Measurements from ENCODE around the gene NEDD4L.

Gene NEDD4L

DNA sequence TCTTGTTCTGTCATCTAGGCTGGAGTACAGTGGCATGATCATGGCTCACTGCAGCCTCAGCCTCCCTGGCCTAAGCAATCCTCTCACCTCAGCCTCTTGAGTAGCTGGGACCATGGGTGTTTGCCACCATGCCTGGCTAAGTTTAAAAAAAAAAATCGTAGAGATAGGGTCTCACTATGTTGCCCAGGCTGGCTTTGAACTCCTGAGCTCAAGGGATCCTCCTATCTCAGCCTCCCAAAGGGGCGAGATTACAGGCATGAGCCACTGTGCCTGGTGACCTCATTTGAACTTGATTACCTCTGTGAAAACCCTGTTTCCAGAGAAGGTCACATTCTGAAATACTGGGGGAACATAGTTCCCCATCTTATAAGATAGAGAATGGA is 190.3 kb downstream of the NEDD4L start:
- DNase-seq, result no peak
- Mint-ChIP-seq H3K36me3 (no peaks in the 10 kb centered on the region), H3K4me1 (no peaks in the 10 kb centered on the region), H3K9me3 (peaks cover 2% of the 10 kb centered on the region), H3K27me3 (no peaks in the 10 kb centered on the region), H3K4me3 (no peak overlapping the region), H3K27ac (no peak overlapping the region)
- CTCF ChIA-PET, result no interaction called here

- Mint-ChIP-seq H3K9me3 (peaks cover 2% of the 10 kb centered on the region), H3K27ac (no peak overlapping the region), H3K36me3 (no peaks in the 10 kb centered on the region), H3K4me1 (no peaks in the 10 kb centered on the region), H3K4me3 (no peak overlapping the region), H3K27me3 (no peaks in the 10 kb centered on the region)
- no peak for DNase-seq
- CTCF ChIA-PET, result no interaction called here
Measured at GRCh38 chr18:58235001-58235436, 191.0 kb downstream of the NEDD4L start.

- H3K4me3 Mint-ChIP-seq, result no peak overlapping the region
- H3K4me1 Mint-ChIP-seq, result no peaks in the 10 kb centered on the region
- CTCF ChIA-PET, result no interaction called here
- no peak for DNase-seq
- H3K27ac Mint-ChIP-seq, result no peak overlapping the region
- H3K9me3 Mint-ChIP-seq, result no peaks in the 10 kb centered on the region
- no peaks in the 10 kb centered on the region for H3K36me3 Mint-ChIP-seq
- no peaks in the 10 kb centered on the region for H3K27me3 Mint-ChIP-seq
Measured at GRCh38 chr18:58239879-58240278, 195.9 kb downstream of the NEDD4L start.

- CTCF ChIA-PET, result no interaction called here
- Mint-ChIP-seq H3K4me3 (no peak overlapping the region), H3K9me3 (no peaks in the 10 kb centered on the region), H3K27me3 (no peaks in the 10 kb centered on the region), H3K27ac (no peak overlapping the region), H3K36me3 (no peaks in the 10 kb centered on the region), H3K4me1 (no peaks in the 10 kb centered on the region)
- no peak for DNase-seq
Measured at GRCh38 chr18:58241026-58241679, 197.1 kb downstream of the NEDD4L start.

DNA sequence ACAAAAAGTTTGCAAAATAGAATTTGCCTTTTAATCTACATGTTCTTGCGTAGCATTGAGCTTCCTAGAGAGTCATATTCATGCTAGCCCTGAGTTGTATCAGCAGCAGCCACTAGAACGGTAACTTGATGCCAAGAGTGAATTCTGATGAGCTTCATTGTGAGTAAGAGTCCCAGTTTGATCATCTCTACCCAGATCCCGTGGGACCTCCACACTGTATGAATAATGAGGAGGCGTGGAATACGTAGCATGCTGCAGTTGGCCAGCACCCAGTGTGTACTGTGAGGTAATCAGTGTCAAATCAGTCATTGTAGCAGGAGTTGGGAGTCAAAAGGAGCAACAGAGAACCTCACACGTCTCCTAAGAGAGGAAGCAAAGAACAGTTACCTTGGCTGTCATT is 197.9 kb downstream of the NEDD4L start:
- no peak for DNase-seq
- CTCF ChIA-PET, result no interaction called here
- H3K27me3 Mint-ChIP-seq, result no peaks in the 10 kb centered on the region
- H3K4me1 Mint-ChIP-seq, result no peaks in the 10 kb centered on the region
- no peak overlapping the region for H3K27ac Mint-ChIP-seq
- H3K9me3 Mint-ChIP-seq, result no peaks in the 10 kb centered on the region
- no peaks in the 10 kb centered on the region for H3K36me3 Mint-ChIP-seq
- no peak overlapping the region for H3K4me3 Mint-ChIP-seq

- H3K27ac Mint-ChIP-seq, result no peak overlapping the region
- no peaks in the 10 kb centered on the region for H3K9me3 Mint-ChIP-seq
- CTCF ChIA-PET, result no interaction called here
- H3K36me3 Mint-ChIP-seq, result no peaks in the 10 kb centered on the region
- no peaks in the 10 kb centered on the region for H3K27me3 Mint-ChIP-seq
- H3K4me3 Mint-ChIP-seq, result no peak overlapping the region
- H3K4me1 Mint-ChIP-seq, result no peaks in the 10 kb centered on the region
- no peak for DNase-seq
Measured at GRCh38 chr18:58242435-58242834, 198.4 kb downstream of the NEDD4L start.

GRCh38 chr18:58242968-58243367 is 198.9 kb downstream of the NEDD4L start:
- no peaks in the 10 kb centered on the region for H3K36me3 Mint-ChIP-seq
- CTCF ChIA-PET, result no interaction called here

GRCh38 chr18:58243401-58243800 is 199.4 kb downstream of the NEDD4L start:
- no peaks in the 10 kb centered on the region for H3K27me3 Mint-ChIP-seq
- no peak overlapping the region for H3K27ac Mint-ChIP-seq
- CTCF ChIA-PET, result no interaction called here
- H3K4me3 Mint-ChIP-seq, result no peak overlapping the region
- H3K9me3 Mint-ChIP-seq, result no peaks in the 10 kb centered on the region
- no peak for DNase-seq
- H3K36me3 Mint-ChIP-seq, result no peaks in the 10 kb centered on the region
- H3K4me1 Mint-ChIP-seq, result no peaks in the 10 kb centered on the region

More at GRCh38 chr18:58242968-58243367, 198.9 kb downstream of the NEDD4L start:
- H3K4me1 Mint-ChIP-seq, result no peaks in the 10 kb centered on the region
- H3K27me3 Mint-ChIP-seq, result no peaks in the 10 kb centered on the region
- no peaks in the 10 kb centered on the region for H3K9me3 Mint-ChIP-seq
- no peak overlapping the region for H3K4me3 Mint-ChIP-seq
- DNase-seq, result no peak
- no peak overlapping the region for H3K27ac Mint-ChIP-seq

DNA sequence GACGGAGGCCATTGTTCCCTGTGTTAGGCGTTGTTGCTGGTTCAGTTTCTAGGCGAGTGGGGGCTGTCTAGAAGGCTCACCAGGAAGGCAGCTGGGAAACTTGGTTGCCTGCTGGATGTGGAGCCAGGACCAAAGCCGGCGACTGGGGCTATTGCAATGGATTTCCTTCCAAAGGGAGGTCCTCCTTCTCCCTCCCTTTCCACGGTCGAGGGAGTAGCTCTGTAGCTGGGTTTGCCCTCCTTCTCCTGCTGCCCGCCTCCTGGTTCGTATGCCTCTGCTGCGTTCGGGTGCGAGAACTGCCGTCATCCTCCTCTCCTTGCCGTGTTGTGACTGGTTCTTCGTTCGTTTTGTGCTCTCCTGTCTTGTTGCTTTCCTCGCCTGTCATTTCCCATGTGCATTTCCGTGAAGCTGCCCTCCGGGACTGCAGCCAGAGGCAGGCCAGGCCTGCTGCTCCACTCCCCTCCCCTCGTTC is 203.4 kb downstream of the NEDD4L start:
- H3K27ac Mint-ChIP-seq, result no peak overlapping the region
- CTCF ChIA-PET, result no interaction called here
- no peaks in the 10 kb centered on the region for H3K9me3 Mint-ChIP-seq
- H3K27me3 Mint-ChIP-seq, result no peaks in the 10 kb centered on the region
- no peaks in the 10 kb centered on the region for H3K4me1 Mint-ChIP-seq
- no peaks in the 10 kb centered on the region for H3K36me3 Mint-ChIP-seq
- no peak overlapping the region for H3K4me3 Mint-ChIP-seq
- DNase-seq, result no peak

DNA sequence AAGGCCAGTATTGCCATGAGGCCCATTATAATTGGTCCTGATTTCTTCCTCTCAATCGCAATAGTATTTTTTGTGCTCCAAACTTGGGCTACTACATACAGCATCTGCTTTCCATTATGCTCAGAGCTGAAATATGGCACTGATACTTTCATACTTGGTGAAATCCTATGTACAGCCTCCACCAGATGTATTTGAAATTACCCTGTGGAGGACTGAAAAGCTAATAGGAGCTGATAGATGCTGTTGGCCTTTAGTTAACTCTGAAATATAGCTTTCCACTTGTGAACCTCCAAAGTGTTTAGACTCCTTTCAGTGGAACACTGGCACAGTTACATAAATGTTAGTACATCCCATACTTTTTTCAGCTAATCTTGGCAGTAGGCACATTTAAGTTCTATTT is 205.7 kb downstream of the NEDD4L start:
- Mint-ChIP-seq H3K36me3 (no peaks in the 10 kb centered on the region), H3K27ac (no peak overlapping the region), H3K4me1 (no peaks in the 10 kb centered on the region), H3K4me3 (no peak overlapping the region), H3K27me3 (no peaks in the 10 kb centered on the region), H3K9me3 (no peaks in the 10 kb centered on the region)
- no peak for DNase-seq
- CTCF ChIA-PET, result no interaction called here

DNA sequence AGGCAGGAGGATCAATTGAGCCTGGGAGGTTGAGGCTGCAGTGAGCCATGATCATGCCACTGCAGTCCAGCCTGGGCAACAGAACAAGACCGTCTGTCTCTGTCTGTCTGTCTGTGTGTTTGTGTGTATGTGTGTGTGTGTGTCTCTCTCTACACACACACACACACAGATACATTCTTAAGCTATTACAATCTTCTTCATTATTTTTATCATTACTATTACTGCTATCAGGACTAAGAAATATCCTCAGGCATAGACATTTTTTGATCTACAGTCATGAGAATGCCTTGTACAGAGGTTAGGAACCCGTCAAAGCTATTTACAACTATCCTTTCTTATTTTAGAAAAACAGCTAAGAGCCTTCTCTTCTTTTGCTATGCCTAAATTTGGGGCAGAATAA is 207.4 kb downstream of the NEDD4L start:
- H3K4me3 Mint-ChIP-seq, result no peak overlapping the region
- CTCF ChIA-PET, result no interaction called here
- DNase-seq, result no peak
- no peaks in the 10 kb centered on the region for H3K4me1 Mint-ChIP-seq
- H3K36me3 Mint-ChIP-seq, result no peaks in the 10 kb centered on the region
- no peaks in the 10 kb centered on the region for H3K9me3 Mint-ChIP-seq
- no peaks in the 10 kb centered on the region for H3K27me3 Mint-ChIP-seq
- H3K27ac Mint-ChIP-seq, result no peak overlapping the region

- no peaks in the 10 kb centered on the region for H3K9me3 Mint-ChIP-seq
- H3K27ac Mint-ChIP-seq, result no peak overlapping the region
- no peak for DNase-seq
- H3K27me3 Mint-ChIP-seq, result no peaks in the 10 kb centered on the region
- CTCF ChIA-PET, result no interaction called here
- H3K36me3 Mint-ChIP-seq, result no peaks in the 10 kb centered on the region
- H3K4me1 Mint-ChIP-seq, result no peaks in the 10 kb centered on the region
- H3K4me3 Mint-ChIP-seq, result no peak overlapping the region
Measured at GRCh38 chr18:58252166-58252565, 208.1 kb downstream of the NEDD4L start.

DNA sequence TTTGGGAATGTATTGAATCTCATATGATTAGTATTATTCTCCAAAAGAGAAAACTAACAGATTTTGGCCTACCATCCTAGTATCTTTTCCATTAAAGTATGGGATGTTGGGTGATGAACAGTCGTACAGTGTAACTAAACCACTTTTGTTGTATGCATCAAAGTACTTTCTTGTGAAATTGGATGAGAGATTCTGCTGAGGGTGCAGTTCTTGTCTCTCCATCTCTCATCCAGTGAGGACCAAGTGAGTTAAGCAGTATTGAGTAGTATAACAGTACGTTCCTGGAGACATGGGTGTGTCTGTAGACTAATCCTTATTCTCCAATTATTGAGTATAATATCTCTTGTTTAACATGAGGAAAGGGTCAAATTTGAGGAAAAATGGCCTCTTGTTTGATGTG is 209.3 kb downstream of the NEDD4L start:
- Mint-ChIP-seq H3K27me3 (no peaks in the 10 kb centered on the region), H3K4me1 (no peaks in the 10 kb centered on the region), H3K9me3 (no peaks in the 10 kb centered on the region), H3K27ac (no peak overlapping the region), H3K36me3 (no peaks in the 10 kb centered on the region), H3K4me3 (no peak overlapping the region)
- no peak for DNase-seq
- CTCF ChIA-PET, result no interaction called here

DNA sequence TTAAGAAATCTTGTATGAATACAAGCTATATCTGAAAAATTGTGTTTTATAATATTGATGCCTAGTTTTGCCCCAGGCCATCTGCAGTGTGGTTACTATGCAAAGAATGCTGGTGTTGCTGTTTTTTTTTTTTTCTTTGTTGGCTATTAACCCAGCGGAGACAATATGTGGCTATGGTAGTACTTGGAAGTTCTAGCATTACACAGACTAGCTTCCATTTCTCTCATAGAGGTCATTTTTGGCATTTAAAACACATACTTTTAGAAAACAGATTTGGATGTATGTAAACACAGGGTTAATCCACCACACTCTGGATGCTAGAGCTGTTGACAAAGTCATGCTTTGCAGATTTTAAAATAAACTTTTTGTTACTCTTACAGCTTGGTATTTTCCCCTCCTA is 209.8 kb downstream of the NEDD4L start:
- Mint-ChIP-seq H3K36me3 (no peaks in the 10 kb centered on the region), H3K27ac (no peak overlapping the region), H3K4me3 (no peak overlapping the region), H3K4me1 (no peaks in the 10 kb centered on the region), H3K9me3 (no peaks in the 10 kb centered on the region), H3K27me3 (no peaks in the 10 kb centered on the region)
- CTCF ChIA-PET, result no interaction called here
- no peak for DNase-seq

- Mint-ChIP-seq H3K4me1 (no peaks in the 10 kb centered on the region), H3K27ac (no peak overlapping the region), H3K9me3 (no peaks in the 10 kb centered on the region), H3K4me3 (no peak overlapping the region), H3K36me3 (no peaks in the 10 kb centered on the region), H3K27me3 (no peaks in the 10 kb centered on the region)
- DNase-seq, result no peak
- CTCF ChIA-PET, result interaction anchor here (0.6 kb wide), 1 partner anchor 210 kb away, joined by 3 read pairs; no protein-coding TSS in a partner anchor
Measured at GRCh38 chr18:58254873-58255511, 211.0 kb downstream of the NEDD4L start.

Measured in activated naive CD4-positive, alpha-beta T cell treated with anti-CD3 and anti-CD28 coated beads, Interleukin-2, amount 10 ng/mL, durations not matched to agents 7 days and 5 days (primary cell).